Peyer's patch (tissue), 4 donors: ENCODE data around the gene ANKEF1. TPM values are rescaled to one million over a fixed set of nuclear protein-coding genes. Genes with fewer than 3 reads are reported as not detected.
"Not testable (repeated sequence)": the region's sequence is repeated elsewhere in the genome, so short reads cannot be mapped to it uniquely, and the experiment has no call there.

Source experiments
- DNase-seq, 3 donors: peaks; one replicate each; pipeline ENCODE4 v3.0.0-alpha.2; 2017 to 2019
- H3K27ac ChIP-seq, 4 donors: fragments of 200-600 bp; sonication (generic); one replicate each; pipeline ENCODE4 v1.5.1; 2016 to 2019
- H3K27me3 ChIP-seq, 2 donors: fragments of 200-600 bp; sonication (generic); one replicate each; pipeline ENCODE4 v1.5.1; 2019
- H3K36me3 ChIP-seq, 3 donors: fragments of 200-600 bp; sonication (generic); one replicate each; pipeline ENCODE4 v1.5.1; 2016 to 2019
- H3K4me1 ChIP-seq, 4 donors: fragments of 200-600 bp; sonication (generic); one replicate each; pipeline ENCODE4 v1.5.1; 2016 to 2019
- H3K4me3 ChIP-seq, 4 donors: fragments of 200-600 bp; sonication (generic); 1 replicate in 3 of 4; 2 replicates in 1 of 4; pipeline ENCODE4 v1.5.1; 2016 to 2019; ENCODE audit warnings: mild to moderate bottlenecking in 1 of 4
- H3K9me3 ChIP-seq, 4 donors: fragments of 200-600 bp; sonication (generic); one replicate each; pipeline ENCODE4 v1.5.1; 2016 to 2019; ENCODE audit warnings: mild to moderate bottlenecking in 1 of 4
- CTCF ChIP-seq, 6 experiments: fragments of 450-650 bp in 4 of 6; fragments of 200-600 bp in 2 of 6; sonication (generic) in 1 of 6; IDR thresholded peaks; one replicate each; pipeline ENCODE4 v1.5.1; 2017 to 2019; ENCODE audit warnings: antibody characterized with exemption in 6 of 6, mild to moderate bottlenecking in 3 of 6, moderate library complexity in 1 of 6
- POLR2A ChIP-seq, 2 donors: fragments of 450-650 bp; IDR thresholded peaks; one replicate each; pipeline ENCODE4 v1.5.1; 2017; ENCODE audit warnings: antibody characterized with exemption in 2 of 2, mild to moderate bottlenecking in 2 of 2, moderate library complexity in 2 of 2
- total RNA-seq, 4 donors: library from RNA; depleted of rRNA; stranded (reverse); fragments of >200 nt; gene quantifications; one replicate each; pipeline ENCODE4 v1.1.0, GENCODE V29; 2016

The ANKEF1 gene
- total RNA-seq, 4 donors from 2014 or later, result 3.3 to 10.2 (median 4.4) TPM

DNA sequence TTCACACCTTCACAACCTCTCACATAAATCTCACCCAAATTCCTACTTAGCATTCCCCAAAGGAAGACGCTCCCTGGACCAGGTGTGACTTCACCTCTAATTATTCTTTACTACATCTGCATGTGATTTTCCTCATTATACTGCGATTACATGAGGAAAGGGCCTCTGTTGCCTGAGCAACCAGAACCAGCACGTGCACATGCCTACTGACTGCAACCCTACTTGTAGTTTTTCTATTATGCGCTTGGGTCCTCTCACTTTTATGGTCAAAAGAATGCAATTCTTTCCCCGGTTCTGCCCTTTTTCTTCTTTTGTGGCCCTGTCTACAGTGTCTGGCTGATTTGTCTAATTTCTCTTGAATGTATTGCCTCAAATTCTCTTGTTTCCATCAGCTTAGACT is 20.4 kb upstream of the ANKEF1 start:
- Histone ChIP-seq H3K4me3 (no peak overlapping the region), H3K4me1 (no peaks in the 10 kb centered on the region), H3K27me3 (no peaks in the 10 kb centered on the region), H3K9me3 (no peaks in the 10 kb centered on the region), H3K27ac (no peak overlapping the region), H3K36me3 (no peaks in the 10 kb centered on the region)
- no peak for DNase-seq
- no peak for TF ChIP-seq POLR2A (IDR thresholded peaks at IDR 0.05)
- TF ChIP-seq CTCF (IDR thresholded peaks at IDR 0.05), result no peak

DNA sequence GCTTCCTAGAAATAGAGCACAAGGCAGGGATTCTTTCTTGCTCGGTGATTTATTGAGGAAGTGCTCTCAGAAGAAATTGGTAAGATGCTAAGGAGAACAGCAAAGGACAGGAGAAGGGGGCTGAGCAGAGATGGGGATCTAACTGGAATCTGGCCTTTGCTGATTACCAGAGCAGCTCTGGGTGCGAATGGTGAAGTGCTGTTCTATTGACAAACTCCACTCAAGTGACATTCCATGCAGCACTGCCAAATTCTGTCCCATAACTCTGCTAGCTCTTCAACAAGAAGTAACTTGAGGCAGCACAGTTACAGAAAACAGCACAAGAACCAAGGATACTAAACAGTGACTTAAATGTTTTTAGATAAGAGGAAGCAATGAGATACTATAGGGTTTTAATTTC is 13.8 kb upstream of the ANKEF1 start:
- no peak for DNase-seq
- no peaks in the 10 kb centered on the region for H3K9me3 ChIP-seq
- no peak overlapping the region for H3K27ac ChIP-seq
- TF ChIP-seq POLR2A (IDR thresholded peaks at IDR 0.05), result no peak
- TF ChIP-seq CTCF (IDR thresholded peaks at IDR 0.05), result no peak
- no peak overlapping the region for H3K4me3 ChIP-seq
- no peaks in the 10 kb centered on the region for H3K36me3 ChIP-seq
- H3K27me3 ChIP-seq, result no peaks in the 10 kb centered on the region
- no peaks in the 10 kb centered on the region for H3K4me1 ChIP-seq

DNA sequence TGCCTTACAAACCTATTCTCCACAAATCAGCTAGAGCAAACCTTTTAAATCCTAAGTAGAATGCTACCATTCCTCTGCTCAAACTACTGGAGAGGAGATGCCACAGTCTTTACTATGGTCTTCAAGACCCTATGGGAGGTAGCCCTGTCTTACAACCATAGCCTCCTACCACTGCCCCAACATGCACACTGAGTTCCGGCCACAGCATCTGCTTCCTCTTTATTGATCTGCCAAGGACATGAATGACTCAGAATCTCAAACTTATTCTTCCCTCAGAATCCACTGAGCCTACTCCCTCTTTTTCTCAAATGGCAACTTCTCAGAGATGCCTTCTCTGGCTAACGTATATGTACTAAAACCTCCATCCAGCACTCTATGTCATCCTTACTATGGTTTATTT is 12.2 kb upstream of the ANKEF1 start:
- TF ChIP-seq CTCF (IDR thresholded peaks at IDR 0.05) (no peak), POLR2A (IDR thresholded peaks at IDR 0.05) (no peak)
- Histone ChIP-seq H3K4me1 (no peaks in the 10 kb centered on the region), H3K27ac (no peak overlapping the region), H3K36me3 (no peaks in the 10 kb centered on the region), H3K4me3 (no peak overlapping the region), H3K27me3 (no peaks in the 10 kb centered on the region), H3K9me3 (no peaks in the 10 kb centered on the region)
- DNase-seq, result no peak

DNA sequence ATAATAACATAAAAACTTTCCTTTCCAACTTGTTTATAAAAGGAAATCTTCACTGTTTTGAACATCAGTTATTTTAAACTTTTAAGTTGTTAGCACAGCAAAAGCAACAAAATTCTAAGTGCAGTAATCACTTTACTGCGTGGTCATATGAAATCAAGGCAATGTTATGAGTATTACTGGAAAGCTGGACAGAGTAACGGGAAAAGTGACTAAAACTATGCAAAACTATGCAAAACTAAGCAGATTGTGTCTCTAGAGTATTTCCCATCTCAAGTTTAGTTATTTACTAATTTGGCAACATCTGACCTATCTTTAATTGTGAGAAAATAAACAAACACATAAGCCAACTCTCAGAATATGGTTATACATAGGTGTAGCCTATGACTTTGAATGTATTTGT is 10.9 kb upstream of the ANKEF1 start:
- DNase-seq, result no peak
- Histone ChIP-seq H3K4me1 (no peaks in the 10 kb centered on the region), H3K27ac (no peak overlapping the region), H3K4me3 (no peak overlapping the region), H3K9me3 (no peaks in the 10 kb centered on the region), H3K27me3 (no peaks in the 10 kb centered on the region), H3K36me3 (no peaks in the 10 kb centered on the region)
- no peak for TF ChIP-seq POLR2A (IDR thresholded peaks at IDR 0.05)

DNA sequence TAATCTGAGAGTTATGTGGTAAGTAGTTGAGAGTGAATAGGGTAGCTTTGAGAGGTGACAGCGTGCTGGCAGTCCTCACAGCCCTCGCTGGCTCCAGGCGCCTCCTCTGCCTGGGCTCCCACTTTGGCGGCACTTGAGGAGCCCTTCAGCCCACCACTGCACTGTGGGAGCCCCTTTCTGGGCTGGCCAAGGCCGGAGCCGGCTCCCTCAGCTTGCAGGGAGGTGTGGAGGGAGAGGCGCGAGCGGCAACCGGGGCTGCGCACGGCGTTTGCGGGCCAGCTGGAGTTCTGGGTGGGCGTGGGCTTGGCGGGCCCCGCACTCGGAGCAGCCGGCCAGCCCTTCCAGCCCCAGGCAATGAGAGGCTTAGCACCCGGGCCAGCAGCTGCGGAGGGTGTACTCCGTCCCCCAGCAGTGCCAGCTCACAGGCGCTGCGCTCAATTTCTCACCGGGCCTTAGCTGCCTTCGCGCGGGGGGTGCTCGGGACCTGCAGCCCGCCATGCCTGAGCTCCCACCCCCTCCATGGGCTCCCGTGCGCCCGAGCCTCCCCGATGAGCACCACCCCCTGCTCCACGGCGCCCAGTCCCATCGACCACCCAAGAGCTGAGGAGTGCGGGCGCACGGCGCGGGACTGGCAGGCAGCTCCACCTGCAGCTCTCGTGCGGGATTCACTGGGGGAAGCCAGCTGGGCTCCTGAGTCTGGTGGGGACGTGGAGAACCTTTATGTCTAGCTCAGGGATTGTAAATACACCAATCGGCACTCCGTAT is 3.2 kb upstream of the ANKEF1 start:
- H3K4me1 ChIP-seq, H3K27ac ChIP-seq: not testable (repeated sequence)

GRCh38 chr20:10032269-10032668 is 2.5 kb upstream of the ANKEF1 start:
- H3K4me1 ChIP-seq, H3K4me3 ChIP-seq, DNase-seq, H3K36me3 ChIP-seq, H3K27ac ChIP-seq, H3K27me3 ChIP-seq, H3K9me3 ChIP-seq: not testable (repeated sequence)

More for the DNA sequence above, 3.2 kb upstream of the ANKEF1 start:
- not testable (repeated sequence) for H3K36me3 ChIP-seq, DNase-seq, H3K27me3 ChIP-seq, H3K9me3 ChIP-seq, H3K4me3 ChIP-seq

DNA sequence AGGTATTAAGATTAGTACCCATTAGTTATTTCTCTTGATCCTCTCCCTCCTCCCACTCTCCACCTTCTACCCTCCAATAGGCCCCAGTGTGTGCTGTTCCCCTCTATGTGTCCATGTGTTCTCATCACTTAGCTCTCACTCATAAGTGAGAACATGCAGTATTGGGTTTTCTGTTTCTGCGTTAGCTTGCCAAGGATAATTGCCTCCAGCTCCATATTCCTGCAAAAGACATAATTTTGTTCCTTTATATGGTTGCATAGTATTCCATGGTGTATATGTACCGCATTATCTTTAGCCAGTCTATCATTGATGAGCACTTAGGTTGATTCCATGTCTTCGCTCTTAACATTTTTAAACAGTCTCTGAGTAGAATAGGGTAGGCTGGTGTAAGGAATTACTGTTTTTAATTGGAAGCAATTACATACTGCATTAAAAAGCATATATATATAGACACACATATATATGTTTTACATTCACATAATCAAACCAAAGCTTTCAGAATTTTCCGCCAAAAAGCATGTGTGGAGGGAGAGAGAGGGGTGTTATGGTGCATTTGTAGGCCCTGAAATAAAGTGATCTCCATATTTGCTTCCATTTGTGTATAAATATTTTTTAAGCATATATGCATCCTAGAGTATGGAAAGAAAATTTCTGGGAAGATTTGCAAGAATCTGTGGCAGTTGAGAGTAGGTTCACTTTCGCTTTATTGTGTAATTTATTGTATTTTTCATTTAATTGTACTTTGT is 709 bp upstream of the ANKEF1 start:
- peak overlapping the region in 1 of 4 donors; percentile 89 for H3K4me3 ChIP-seq
- no peaks in the 10 kb centered on the region for H3K9me3 ChIP-seq
- no peak overlapping the region for H3K27ac ChIP-seq
- no peaks in the 10 kb centered on the region for H3K4me1 ChIP-seq
- TF ChIP-seq POLR2A (IDR thresholded peaks at IDR 0.05), result no peak
- no peak for TF ChIP-seq CTCF (IDR thresholded peaks at IDR 0.05)
- H3K36me3 ChIP-seq, result no peaks in the 10 kb centered on the region
- H3K27me3 ChIP-seq, result no peaks in the 10 kb centered on the region
- no peak for DNase-seq

DNA sequence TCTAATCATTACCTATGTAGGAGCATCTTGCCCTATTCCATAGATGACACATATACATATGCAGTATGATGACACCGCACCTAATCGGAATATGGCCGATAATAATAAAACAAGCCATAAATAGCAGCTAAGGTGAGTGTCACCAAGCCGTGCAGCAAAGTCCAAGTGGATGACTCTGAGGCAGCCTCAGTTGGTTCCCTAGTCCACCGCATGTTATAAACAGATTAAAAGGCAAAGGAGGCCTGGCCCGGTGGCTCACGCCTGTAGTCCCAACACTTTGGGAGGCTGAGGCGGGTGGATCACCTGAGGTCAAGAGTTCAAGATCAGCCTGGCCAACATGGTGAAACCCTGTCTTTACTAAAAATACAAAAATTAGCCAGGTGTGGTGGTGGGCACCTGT is 1.5 kb downstream of the ANKEF1 start:
- H3K4me3 ChIP-seq, H3K4me1 ChIP-seq, H3K36me3 ChIP-seq, H3K27me3 ChIP-seq, H3K9me3 ChIP-seq: not testable (repeated sequence)
- peak overlapping the region in 1 of 4 donors; percentile 81 for H3K27ac ChIP-seq
- peak in 1 of 3 donors; percentile 64 for DNase-seq
